ENCODE results near the gene WDR73.
"Not testable (repeated sequence)": the region's sequence is repeated elsewhere in the genome, so short reads cannot be mapped to it uniquely, and the experiment has no call there.

Gene WDR73

GRCh38 chr15:84656972-84657371 lies 2.9 kb upstream of the WDR73 start:
- DNase-seq = no peak

GRCh38 chr15:84654689-84655453 lies 788 bp upstream of the WDR73 start:
- DNase-seq = peak; percentile 74

GRCh38 chr15:84653584-84653909 lies 536 bp downstream of the WDR73 start:
- DNase-seq = no peak

- DNase-seq = no peak
These were observed 4.4 kb downstream of the WDR73 start for GRCh38 chr15:84649706-84650105.

GRCh38 chr15:84648539-84648938 lies 5.5 kb downstream of the WDR73 start:
- no peak for DNase-seq

GRCh38 chr15:84647726-84648125 lies 6.4 kb downstream of the WDR73 start:
- DNase-seq = no peak

- DNase-seq = no peak
These were observed 8.1 kb downstream of the WDR73 start for GRCh38 chr15:84645997-84646396.

GRCh38 chr15:84645496-84645895 lies 8.6 kb downstream of the WDR73 start:
- no peak for DNase-seq

- no peak for DNase-seq
These were observed 10.2 kb downstream of the WDR73 start for GRCh38 chr15:84643838-84644237.

- DNase-seq = not testable (repeated sequence)
These were observed 11.4 kb downstream of the WDR73 start for GRCh38 chr15:84642640-84643039.

GRCh38 chr15:84641871-84642270 lies 12.2 kb downstream of the WDR73 start:
- DNase-seq = not testable (repeated sequence)

GRCh38 chr15:84638103-84638502 lies 16.0 kb downstream of the WDR73 start:
- DNase-seq = no peak

GRCh38 chr15:84634228-84634837 lies 19.8 kb downstream of the WDR73 start:
- DNase-seq = no peak

- no peak for DNase-seq
These were observed 20.5 kb downstream of the WDR73 start for GRCh38 chr15:84633311-84634227.

GRCh38 chr15:84631706-84632272 lies 22.3 kb downstream of the WDR73 start:
- no peak for DNase-seq

GRCh38 chr15:84629033-84629432 lies 25.1 kb downstream of the WDR73 start:
- DNase-seq = no peak

GRCh38 chr15:84625123-84625522 lies 29.0 kb downstream of the WDR73 start:
- DNase-seq = no peak

GRCh38 chr15:84624359-84624758 lies 29.7 kb downstream of the WDR73 start:
- no peak for DNase-seq

GRCh38 chr15:84621358-84621979 lies 32.6 kb downstream of the WDR73 start:
- DNase-seq = no peak

- no peak for DNase-seq
These were observed 33.5 kb downstream of the WDR73 start for GRCh38 chr15:84620626-84621025.

GRCh38 chr15:84616235-84616634 lies 37.8 kb downstream of the WDR73 start:
- DNase-seq = no peak

- no peak for DNase-seq
These were observed 42.5 kb downstream of the WDR73 start for GRCh38 chr15:84611631-84612030.

All from NK-92 treated with Interleukin-12 subunit alpha and Interleukin-12 subunit beta, amount 100 ng/mL, for 24 hours (cell line).